Neural progenitor cell (in vitro differentiated cells): Measurements from ENCODE around the gene EPS8.

Experiments
- EZH2 ChIP-seq: fragments of 200-600 bp; sonication (generic); IDR thresholded peaks from 2 replicates; pipeline ENCODE4 v1.6.1; 2017; ENCODE audit warnings: antibody characterized with exemption, mild to moderate bottlenecking, moderate library complexity
- TF ChIP-seq, protein P1 (sequence below): fragments of 200-600 bp; sonication (generic); IDR thresholded peaks from 2 replicates; pipeline ENCODE4 v1.5.1; 2017; ENCODE audit warnings: antibody characterized with exemption, mild to moderate bottlenecking

DNA sequence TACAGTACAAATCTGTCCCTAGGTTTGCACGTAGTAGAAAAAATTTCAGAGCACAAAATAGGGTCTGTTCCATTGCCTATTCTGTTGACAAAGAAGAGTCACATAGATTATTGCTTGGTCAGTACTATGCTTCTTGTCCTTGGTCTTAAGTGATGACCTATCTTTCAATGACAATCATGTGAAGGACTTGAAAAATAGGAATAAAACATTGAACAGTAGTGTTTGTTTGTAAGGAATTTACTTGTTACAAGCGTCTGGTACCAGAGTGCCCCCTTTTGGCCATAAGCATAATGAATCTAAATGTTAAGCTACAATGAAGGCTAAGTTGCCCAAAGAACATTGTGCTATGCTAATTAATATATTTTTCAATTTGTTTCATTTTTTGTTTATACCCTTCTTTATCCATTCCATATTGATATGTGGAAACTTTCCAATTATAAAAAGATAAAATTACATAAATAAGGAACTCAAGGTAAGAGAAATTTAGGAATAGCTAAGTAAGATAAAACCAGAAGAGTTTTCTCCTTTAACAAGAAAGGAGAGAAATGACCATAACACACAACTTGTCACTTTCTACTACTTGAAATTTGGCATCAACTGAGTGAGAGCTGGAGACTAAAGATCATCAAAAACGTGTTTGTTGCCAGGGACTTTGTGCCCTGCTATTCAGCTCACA is 204.7 kb downstream of the EPS8 start:
- TF ChIP-seq, protein P1, sequence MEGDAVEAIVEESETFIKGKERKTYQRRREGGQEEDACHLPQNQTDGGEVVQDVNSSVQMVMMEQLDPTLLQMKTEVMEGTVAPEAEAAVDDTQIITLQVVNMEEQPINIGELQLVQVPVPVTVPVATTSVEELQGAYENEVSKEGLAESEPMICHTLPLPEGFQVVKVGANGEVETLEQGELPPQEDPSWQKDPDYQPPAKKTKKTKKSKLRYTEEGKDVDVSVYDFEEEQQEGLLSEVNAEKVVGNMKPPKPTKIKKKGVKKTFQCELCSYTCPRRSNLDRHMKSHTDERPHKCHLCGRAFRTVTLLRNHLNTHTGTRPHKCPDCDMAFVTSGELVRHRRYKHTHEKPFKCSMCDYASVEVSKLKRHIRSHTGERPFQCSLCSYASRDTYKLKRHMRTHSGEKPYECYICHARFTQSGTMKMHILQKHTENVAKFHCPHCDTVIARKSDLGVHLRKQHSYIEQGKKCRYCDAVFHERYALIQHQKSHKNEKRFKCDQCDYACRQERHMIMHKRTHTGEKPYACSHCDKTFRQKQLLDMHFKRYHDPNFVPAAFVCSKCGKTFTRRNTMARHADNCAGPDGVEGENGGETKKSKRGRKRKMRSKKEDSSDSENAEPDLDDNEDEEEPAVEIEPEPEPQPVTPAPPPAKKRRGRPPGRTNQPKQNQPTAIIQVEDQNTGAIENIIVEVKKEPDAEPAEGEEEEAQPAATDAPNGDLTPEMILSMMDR = peak; percentile 68
- no peak for TF ChIP-seq EZH2
